H9 (cell line): Measurements from ENCODE around the gene CEP170B. TPM values are rescaled to one million over a fixed set of nuclear protein-coding genes. Genes with fewer than 3 reads are reported as not detected.

Experiments used
- DNase-seq: peaks from one replicate; pipeline ENCODE4 v3.0.0-alpha.2; 2017
- H2AFZ ChIP-seq: one replicate; pipeline ENCODE4 v1.6.1; 2013; ENCODE audit warnings: mild to moderate bottlenecking, low read length, control low read depth, moderate library complexity
- H2AK5ac ChIP-seq: 2 replicates; pipeline ENCODE4 v1.6.1; 2013; ENCODE audit warnings: low read length, control low read depth, mixed read lengths; ENCODE audit not compliant: insufficient read length
- H2BK120ac ChIP-seq: one replicate; pipeline ENCODE4 v1.6.1; 2013; ENCODE audit warnings: low read depth, mild to moderate bottlenecking, low read length, control low read depth, inconsistent platforms; ENCODE audit not compliant: poor library complexity, severe bottlenecking
- H2BK12ac ChIP-seq: 2 replicates; pipeline ENCODE4 v1.6.1; 2013; ENCODE audit warnings: low read length, control low read depth, mixed read lengths, low read depth; ENCODE audit not compliant: insufficient read length
- H2BK15ac ChIP-seq: 2 replicates; pipeline ENCODE4 v1.6.1; 2013; ENCODE audit warnings: low read depth, low read length, control low read depth
- H2BK20ac ChIP-seq: one replicate; pipeline ENCODE4 v1.6.1; 2013; ENCODE audit warnings: low read depth, mild to moderate bottlenecking, low read length, control low read depth, inconsistent platforms; ENCODE audit not compliant: poor library complexity, severe bottlenecking
- H2BK5ac ChIP-seq: 2 replicates; pipeline ENCODE4 v1.6.1; 2013; ENCODE audit warnings: low read length, control low read depth, mixed read lengths; ENCODE audit not compliant: insufficient read length
- H3K14ac ChIP-seq: 2 replicates; pipeline ENCODE4 v1.6.1; 2013; ENCODE audit warnings: low read length, control low read depth; ENCODE audit not compliant: insufficient read depth
- H3K18ac ChIP-seq: 2 replicates; pipeline ENCODE4 v1.6.1; 2013; ENCODE audit warnings: low read depth, mild to moderate bottlenecking, mixed read lengths, low read length, control low read depth; ENCODE audit not compliant: insufficient read length
- H3K23ac ChIP-seq: 2 replicates; pipeline ENCODE4 v1.6.1; 2013; ENCODE audit warnings: low read length, control low read depth, mixed read lengths, low read depth; ENCODE audit not compliant: insufficient read length
- H3K23me2 ChIP-seq: 2 replicates; pipeline ENCODE4 v1.6.1; 2013; ENCODE audit warnings: low read depth, mild to moderate bottlenecking, mixed read lengths, low read length, control low read depth; ENCODE audit not compliant: insufficient read length, poor library complexity, severe bottlenecking
- H3K27ac ChIP-seq: 2 replicates; pipeline ENCODE4 v1.5.1; 2013; ENCODE audit warnings: low read length, control low read depth, mixed read lengths, low read depth; ENCODE audit not compliant: insufficient read length
- H3K27me3 ChIP-seq: 2 replicates; pipeline ENCODE4 v1.6.1; 2013; ENCODE audit warnings: low read length, control low read depth, inconsistent platforms; ENCODE audit not compliant: insufficient read depth
- H3K4ac ChIP-seq: 2 replicates; pipeline ENCODE4 v1.6.1; 2013; ENCODE audit warnings: low read depth, mild to moderate bottlenecking, control low read depth, inconsistent platforms, low read length, moderate library complexity
- H3K4me1 ChIP-seq: 2 replicates; pipeline ENCODE4 v1.6.1; 2013; ENCODE audit warnings: low read length, control low read depth, inconsistent platforms; ENCODE audit not compliant: insufficient read depth
- H3K4me2 ChIP-seq: 2 replicates; pipeline ENCODE4 v1.6.1; 2013; ENCODE audit warnings: low read length, control low read depth, mixed read lengths; ENCODE audit not compliant: insufficient read length, insufficient read depth
- H3K56ac ChIP-seq: 2 replicates; pipeline ENCODE4 v1.6.1; 2013; ENCODE audit warnings: low read depth, mild to moderate bottlenecking, mixed read lengths, low read length, control low read depth; ENCODE audit not compliant: insufficient read length
- H3K79me1 ChIP-seq: 2 replicates; pipeline ENCODE4 v1.6.1; 2013; ENCODE audit warnings: low read depth, mild to moderate bottlenecking, moderate library complexity, low read length, control low read depth, inconsistent platforms; ENCODE audit not compliant: insufficient read depth, poor library complexity, severe bottlenecking
- H3K79me2 ChIP-seq: 2 replicates; pipeline ENCODE4 v1.6.1; 2013; ENCODE audit warnings: low read length, control low read depth, inconsistent platforms; ENCODE audit not compliant: insufficient read depth
- H3K9ac ChIP-seq: 2 replicates; pipeline ENCODE4 v1.6.1; 2013; ENCODE audit warnings: low read length, control low read depth, mixed read lengths; ENCODE audit not compliant: insufficient read length; ENCODE audit errors: extremely low read depth
- H3K9me3 ChIP-seq: one replicate; pipeline ENCODE4 v1.6.1; 2013; ENCODE audit warnings: low read depth, low read length, inconsistent platforms; ENCODE audit not compliant: control insufficient read depth
- H3T11ph ChIP-seq: one replicate; pipeline ENCODE4 v1.6.1; 2013; ENCODE audit warnings: mild to moderate bottlenecking, low read length, control low read depth, inconsistent platforms
- H4K20me1 ChIP-seq: one replicate; pipeline ENCODE4 v1.6.1; 2013; ENCODE audit not compliant: control insufficient read depth, insufficient read length, insufficient read depth
- H4K5ac ChIP-seq: 2 replicates; pipeline ENCODE4 v1.6.1; 2013; ENCODE audit warnings: low read depth, mild to moderate bottlenecking, mixed read lengths, low read length, control low read depth; ENCODE audit not compliant: insufficient read length
- H4K8ac ChIP-seq: replicated peaks from 2 replicates; pipeline ENCODE4 v1.6.1; 2013; ENCODE audit warnings: low read length, control low read depth, mixed read lengths, low read depth; ENCODE audit not compliant: insufficient read length
- H4K91ac ChIP-seq: 2 replicates; pipeline ENCODE4 v1.6.1; 2013; ENCODE audit warnings: low read depth, mild to moderate bottlenecking, moderate library complexity, mixed read lengths, low read length, control low read depth; ENCODE audit not compliant: insufficient read length
- H3K27ac Mint-ChIP-seq, 3 experiments: 2 replicates in 2 of 3; 3 replicates in 1 of 3; pipeline ENCODE4 v1.8.0; 2020 to 2021; ENCODE audit warnings: mixed read lengths in 3 of 3, mild to moderate bottlenecking in 1 of 3, moderate library complexity in 1 of 3
- H3K27me3 Mint-ChIP-seq: 2 replicates; pipeline ENCODE4 v1.8.0; 2021; ENCODE audit warnings: low read depth, mild to moderate bottlenecking, moderate library complexity, mixed read lengths
- H3K36me3 Mint-ChIP-seq, 3 experiments: 2 replicates in 2 of 3; 3 replicates in 1 of 3; pipeline ENCODE4 v1.8.0; 2020 to 2021; ENCODE audit warnings: low read depth in 3 of 3, mixed read lengths in 3 of 3; ENCODE audit not compliant: insufficient read depth in 1 of 3
- H3K4me1 Mint-ChIP-seq, 2 experiments: 2 replicates each; pipeline ENCODE4 v1.8.0; 2020; ENCODE audit warnings: mixed read lengths in 2 of 2
- H3K4me3 Mint-ChIP-seq, 2 experiments: 2 replicates in 1 of 2; 3 replicates in 1 of 2; pipeline ENCODE4 v1.8.0; 2020 to 2021; ENCODE audit warnings: mild to moderate bottlenecking in 2 of 2, mixed read lengths in 2 of 2, moderate library complexity in 1 of 2
- H3K9me3 Mint-ChIP-seq, 2 experiments: 2 replicates in 1 of 2; 3 replicates in 1 of 2; pipeline ENCODE4 v1.8.0; 2020; ENCODE audit warnings: mild to moderate bottlenecking in 2 of 2, mixed read lengths in 2 of 2, moderate library complexity in 1 of 2
- CTCF ChIP-seq: fragments of 200-600 bp; sonication (generic); conservative IDR thresholded peaks from 3 replicates; pipeline ENCODE4 v1.8.0; 2021; ENCODE audit warnings: antibody characterized with exemption, mild to moderate bottlenecking
- WGBS: extraction: QIAGEN DNeasy Blood & Tissue Kit; methylation state at CpG from one replicate; pipeline ENCODE4 v1.1.7; 2013; ENCODE audit warnings: missing lambda C conversion rate, low lambda C conversion rate, mixed read lengths; ENCODE audit not compliant: insufficient read length; ENCODE audit errors: extremely low coverage; 5-methylcytosine and 5-hydroxymethylcytosine counted together
- total RNA-seq: library from RNA; stranded (reverse); gene quantifications from 2 replicates; pipeline ENCODE4 v1.2.1, GENCODE V29; 2021

Gene CEP170B
- total RNA-seq, 1 experiment from 2014 or later = 28.8 TPM

- H3K23ac ChIP-seq = no peak overlapping the region
- H3K4me1 ChIP-seq = no peaks in the 10 kb centered on the region
- H3K9ac ChIP-seq = no peak overlapping the region
- H3K27me3 ChIP-seq = no peaks in the 10 kb centered on the region; the same call in 1 of the 2 replicates
- no peak overlapping the region for H2BK15ac ChIP-seq
- H3T11ph ChIP-seq = no peak overlapping the region
- H3K27ac ChIP-seq = no peak overlapping the region
- no peak overlapping the region; the same call in 1 of the 2 replicates for H3K14ac ChIP-seq
- Mint-ChIP-seq H3K9me3 (peaks cover 0 to 9% of the 10 kb centered on the region in 2 experiments; a peak in 2 of 5 replicates), H3K36me3 (no peaks in the 10 kb centered on the region), H3K27me3 (peaks cover 56% of the 10 kb centered on the region), H3K4me1 (no peaks in the 10 kb centered on the region), H3K27ac (no peak overlapping the region), H3K4me3 (no peak overlapping the region)
- no peak overlapping the region for H3K4ac ChIP-seq
- no peaks in the 10 kb centered on the region for H3K79me2 ChIP-seq
- no peak overlapping the region for H3K18ac ChIP-seq
- DNase-seq = no peak
- H2BK12ac ChIP-seq = no peak overlapping the region
- no peak overlapping the region for H2AK5ac ChIP-seq
- H2AFZ ChIP-seq = no peak overlapping the region
- H2BK5ac ChIP-seq = no peak overlapping the region
- no peak overlapping the region for H3K56ac ChIP-seq
- H4K5ac ChIP-seq = no peak overlapping the region
- no peaks in the 10 kb centered on the region for H3K9me3 ChIP-seq
- TF ChIP-seq CTCF = peak; percentile 48; the same call in 2 of the 3 replicates
- no peaks in the 10 kb centered on the region for H3K79me1 ChIP-seq
- no peaks in the 10 kb centered on the region for H4K20me1 ChIP-seq
- no CpG with 5 or more reads among the region's 3 CpGs for WGBS
- no peak overlapping the region for H2BK120ac ChIP-seq
- no peak overlapping the region for H4K91ac ChIP-seq
- H3K23me2 ChIP-seq = no peaks in the 10 kb centered on the region
- H2BK20ac ChIP-seq = no peak overlapping the region
- no peak overlapping the region for H3K4me2 ChIP-seq
- H4K8ac ChIP-seq = no peak overlapping the region
Observed at GRCh38 chr14:104940526-104941150, 75.6 kb downstream of the CEP170B start.
